ENCODE data around the gene EML4.

- TF ChIP-seq GATA3 (IDR thresholded peaks at IDR 0.05; ENCODE audit: low read depth, low read length) (no peak), GATA2 (IDR thresholded peaks at IDR 0.05; ENCODE audit: low read depth, low read length) (no peak)
Measured at GRCh38 chr2:42136782-42137124, 32.4 kb upstream of the EML4 start.

All from SH-SY5Y (cell line).